ENCODE measurements around the gene NCF4.

The NCF4 gene

GRCh38 chr22:36862251-36863242, 1.7 kb downstream of the NCF4 start:
- peaks cover 97% of the 10 kb centered on the region for H3K4me1 ChIP-seq
- peaks cover 19% of the 10 kb centered on the region for H4K20me1 ChIP-seq
- H3K4me3 ChIP-seq: peak overlapping the region; percentile 67
- no peaks in the 10 kb centered on the region for H3K27me3 ChIP-seq
- H3K36me3 ChIP-seq: peaks cover 24% of the 10 kb centered on the region
- H3K27ac ChIP-seq: peak overlapping the region; percentile 99
- peak overlapping the region; percentile 94 for H3K9ac ChIP-seq
- H3K9me3 ChIP-seq: no peaks in the 10 kb centered on the region
- no peak for TF ChIP-seq Cebpa-rat (IDR thresholded peaks at IDR 0.05)
- H3K4me2 ChIP-seq: peak overlapping the region; percentile 97

GRCh38 chr22:36863281-36863680, 2.5 kb downstream of the NCF4 start:
- no peak for TF ChIP-seq Cebpa-rat (IDR thresholded peaks at IDR 0.05)
- H3K9ac ChIP-seq: peak overlapping the region; percentile 94

GRCh38 chr22:36863979-36864378, 3.2 kb downstream of the NCF4 start:
- no peak for TF ChIP-seq Cebpa-rat (IDR thresholded peaks at IDR 0.05)
- Histone ChIP-seq H3K36me3 (peaks cover 36% of the 10 kb centered on the region), H3K9ac (no peak overlapping the region), H3K4me1 (peaks cover 82% of the 10 kb centered on the region), H3K9me3 (no peaks in the 10 kb centered on the region), H4K20me1 (peaks cover 19% of the 10 kb centered on the region), H3K27me3 (no peaks in the 10 kb centered on the region), H3K4me2 (peak overlapping the region; percentile 97), H3K27ac (no peak overlapping the region), H3K4me3 (no peak overlapping the region)

More at GRCh38 chr22:36863281-36863680, 2.5 kb downstream of the NCF4 start:
- Histone ChIP-seq H3K9me3 (no peaks in the 10 kb centered on the region), H3K27me3 (no peaks in the 10 kb centered on the region), H4K20me1 (peaks cover 19% of the 10 kb centered on the region), H3K27ac (peak overlapping the region; percentile 99), H3K4me1 (peaks cover 89% of the 10 kb centered on the region), H3K4me3 (peak overlapping the region; percentile 67), H3K36me3 (peaks cover 31% of the 10 kb centered on the region), H3K4me2 (peak overlapping the region; percentile 97)

- Histone ChIP-seq H4K20me1 (peaks cover 19% of the 10 kb centered on the region), H3K4me3 (no peak overlapping the region), H3K9ac (peak overlapping the region; percentile 20), H3K36me3 (peaks cover 43% of the 10 kb centered on the region), H3K27me3 (no peaks in the 10 kb centered on the region), H3K4me2 (peak overlapping the region; percentile 97), H3K27ac (peak overlapping the region; percentile 55), H3K4me1 (peaks cover 76% of the 10 kb centered on the region), H3K9me3 (no peaks in the 10 kb centered on the region)
- TF ChIP-seq Cebpa-rat (IDR thresholded peaks at IDR 0.05): no peak
These were observed 3.8 kb downstream of the NCF4 start for GRCh38 chr22:36864454-36865215.

GRCh38 chr22:36865346-36865745, 4.5 kb downstream of the NCF4 start:
- Histone ChIP-seq H3K36me3 (peaks cover 50% of the 10 kb centered on the region), H3K4me3 (no peak overlapping the region), H3K27ac (peak overlapping the region; percentile 55), H3K4me2 (peak overlapping the region; percentile 97), H4K20me1 (peaks cover 19% of the 10 kb centered on the region), H3K4me1 (peaks cover 69% of the 10 kb centered on the region), H3K9me3 (no peaks in the 10 kb centered on the region), H3K27me3 (no peaks in the 10 kb centered on the region), H3K9ac (peak overlapping the region; percentile 20)
- no peak for TF ChIP-seq Cebpa-rat (IDR thresholded peaks at IDR 0.05)

- H3K4me1 ChIP-seq: peaks cover 47% of the 10 kb centered on the region
- no peak overlapping the region for H3K4me3 ChIP-seq
- H3K27ac ChIP-seq: no peak overlapping the region
- H4K20me1 ChIP-seq: peaks cover 19% of the 10 kb centered on the region
- no peaks in the 10 kb centered on the region for H3K27me3 ChIP-seq
- no peaks in the 10 kb centered on the region for H3K9me3 ChIP-seq
- peaks cover 73% of the 10 kb centered on the region for H3K36me3 ChIP-seq
- no peak overlapping the region for H3K4me2 ChIP-seq
- no peak overlapping the region for H3K9ac ChIP-seq
- no peak for TF ChIP-seq Cebpa-rat (IDR thresholded peaks at IDR 0.05)
These were observed 6.9 kb downstream of the NCF4 start for GRCh38 chr22:36867695-36868094.

- no peak overlapping the region for H3K4me2 ChIP-seq
- peaks cover 19% of the 10 kb centered on the region for H4K20me1 ChIP-seq
- H3K4me1 ChIP-seq: peaks cover 42% of the 10 kb centered on the region
- no peak overlapping the region for H3K9ac ChIP-seq
- H3K27ac ChIP-seq: no peak overlapping the region
- H3K9me3 ChIP-seq: no peaks in the 10 kb centered on the region
- H3K4me3 ChIP-seq: no peak overlapping the region
- peaks cover 81% of the 10 kb centered on the region for H3K36me3 ChIP-seq
- no peak for TF ChIP-seq Cebpa-rat (IDR thresholded peaks at IDR 0.05)
- no peaks in the 10 kb centered on the region for H3K27me3 ChIP-seq
These were observed 7.9 kb downstream of the NCF4 start for GRCh38 chr22:36868546-36869181.

GRCh38 chr22:36870250-36870649, 9.4 kb downstream of the NCF4 start:
- Histone ChIP-seq H3K9me3 (no peaks in the 10 kb centered on the region), H3K36me3 (peaks cover 92% of the 10 kb centered on the region)
- TF ChIP-seq Cebpa-rat (IDR thresholded peaks at IDR 0.05): no peak

GRCh38 chr22:36871669-36872081, 10.9 kb downstream of the NCF4 start:
- Histone ChIP-seq H3K36me3 (peaks cover 94% of the 10 kb centered on the region), H3K27ac (no peak overlapping the region; the same call in 1 of the 2 replicates), H3K4me1 (peaks cover 22% of the 10 kb centered on the region), H3K27me3 (no peaks in the 10 kb centered on the region), H3K9me3 (no peaks in the 10 kb centered on the region), H3K4me3 (no peak overlapping the region), H4K20me1 (no peaks in the 10 kb centered on the region), H3K9ac (no peak overlapping the region), H3K4me2 (no peak overlapping the region)
- TF ChIP-seq Cebpa-rat (IDR thresholded peaks at IDR 0.05): no peak

More at GRCh38 chr22:36870250-36870649, 9.4 kb downstream of the NCF4 start:
- no peak overlapping the region for H3K4me3 ChIP-seq
- H4K20me1 ChIP-seq: peaks cover 13% of the 10 kb centered on the region
- H3K27me3 ChIP-seq: no peaks in the 10 kb centered on the region
- peaks cover 36% of the 10 kb centered on the region for H3K4me1 ChIP-seq
- no peak overlapping the region for H3K27ac ChIP-seq
- no peak overlapping the region for H3K9ac ChIP-seq
- no peak overlapping the region for H3K4me2 ChIP-seq
